ENCODE results near the gene ABHD12B. TPM values are rescaled to one million over a fixed set of nuclear protein-coding genes. Genes with fewer than 3 reads are reported as not detected.

ABHD12B gene
- total and polyA plus RNA-seq, 4 donors = 0.13 TPM; not detected in 3

- ATAC-seq (ENCODE audit: low FRiP score) (no peak), DNase-seq (no peak)
- 37 to 43% methylated on average over 1 of the region's 1 CpG for whole genome bisulfite sequencing, 2 donors
- H3K4me1 ChIP-seq (ENCODE audit: control insufficient read depth in 1 of 2, insufficient read depth in 2 of 2, low read length in 2 of 2) = no peaks in the 10 kb centered on the region
- no peaks in the 10 kb centered on the region for H3K27me3 ChIP-seq (ENCODE audit: control insufficient read depth in 1 of 2, insufficient read depth in 2 of 2, low read length in 1 of 2)
- intact Hi-C loops (cut with DNase I) = no loop called here
- no peak overlapping the region for H3K4me3 ChIP-seq (ENCODE audit: low read length in 2 of 2)
- no peaks in the 10 kb centered on the region for H3K36me3 ChIP-seq (ENCODE audit: control insufficient read depth in 1 of 2, insufficient read depth in 2 of 2, low read length in 1 of 2)
- H3K9me3 ChIP-seq (ENCODE audit: control insufficient read depth, low read length) = no peaks in the 10 kb centered on the region
- no peak overlapping the region for H3K27ac ChIP-seq (ENCODE audit: low read depth in 1 of 2, low read length in 2 of 2)
These were observed 16.3 kb upstream of the ABHD12B start for GRCh38 chr14:50855558-50855957.

GRCh38 chr14:50856660-50857059, 15.2 kb upstream of the ABHD12B start:
- Histone ChIP-seq H3K36me3 (ENCODE audit: control insufficient read depth in 1 of 2, insufficient read depth in 2 of 2, low read length in 1 of 2) (no peaks in the 10 kb centered on the region), H3K27me3 (ENCODE audit: control insufficient read depth in 1 of 2, insufficient read depth in 2 of 2, low read length in 1 of 2) (no peaks in the 10 kb centered on the region), H3K27ac (ENCODE audit: low read depth in 1 of 2, low read length in 2 of 2) (no peak overlapping the region), H3K4me3 (ENCODE audit: low read length in 2 of 2) (no peak overlapping the region), H3K4me1 (ENCODE audit: control insufficient read depth in 1 of 2, insufficient read depth in 2 of 2, low read length in 2 of 2) (no peaks in the 10 kb centered on the region), H3K9me3 (ENCODE audit: control insufficient read depth, low read length) (no peaks in the 10 kb centered on the region)
- no peak for DNase-seq
- intact Hi-C loops (cut with DNase I) = no loop called here
- WGBS, 2 donors = 82 to 87% methylated on average over 5 of the region's 5 CpGs
- ATAC-seq (ENCODE audit: low FRiP score) = no peak

- 0% methylated on average over 1 of the region's 1 CpG for WGBS, 2 donors
- H3K9me3 ChIP-seq (ENCODE audit: control insufficient read depth, low read length) = no peaks in the 10 kb centered on the region
- DNase-seq (no peak), ATAC-seq (ENCODE audit: low FRiP score) (peak; percentile 21)
- no peaks in the 10 kb centered on the region for H3K4me1 ChIP-seq (ENCODE audit: control insufficient read depth in 1 of 2, insufficient read depth in 2 of 2, low read length in 2 of 2)
- peak overlapping the region in 1 of 2 donors; percentile 46 for H3K4me3 ChIP-seq (ENCODE audit: low read length in 2 of 2)
- intact Hi-C loops (cut with DNase I) = no loop called here
- H3K27ac ChIP-seq (ENCODE audit: low read depth in 1 of 2, low read length in 2 of 2) = no peak overlapping the region
- H3K27me3 ChIP-seq (ENCODE audit: control insufficient read depth in 1 of 2, insufficient read depth in 2 of 2, low read length in 1 of 2) = no peaks in the 10 kb centered on the region
- H3K36me3 ChIP-seq (ENCODE audit: control insufficient read depth in 1 of 2, insufficient read depth in 2 of 2, low read length in 1 of 2) = no peaks in the 10 kb centered on the region
These were observed 12.6 kb upstream of the ABHD12B start for GRCh38 chr14:50859296-50859624.

- ATAC-seq (ENCODE audit: low FRiP score) (peak; percentile 87), DNase-seq (peak; percentile 87 to 90)
- no peaks in the 10 kb centered on the region for H3K9me3 ChIP-seq (ENCODE audit: control insufficient read depth, low read length)
- WGBS, 2 donors = 4% methylated on average over 6 of the region's 6 CpGs
- intact Hi-C loops (cut with DNase I) = loop anchor here (5.0 to 10.0 kb wide), 2 partner anchors 256 to 258 kb away; no protein-coding TSS in a partner anchor
- peak overlapping the region; percentile 46 for H3K4me3 ChIP-seq (ENCODE audit: low read length in 2 of 2)
- no peaks in the 10 kb centered on the region for H3K4me1 ChIP-seq (ENCODE audit: control insufficient read depth in 1 of 2, insufficient read depth in 2 of 2, low read length in 2 of 2)
- no peaks in the 10 kb centered on the region for H3K27me3 ChIP-seq (ENCODE audit: control insufficient read depth in 1 of 2, insufficient read depth in 2 of 2, low read length in 1 of 2)
- H3K27ac ChIP-seq (ENCODE audit: low read depth in 1 of 2, low read length in 2 of 2) = no peak overlapping the region
- H3K36me3 ChIP-seq (ENCODE audit: control insufficient read depth in 1 of 2, insufficient read depth in 2 of 2, low read length in 1 of 2) = no peaks in the 10 kb centered on the region
These were observed 11.3 kb upstream of the ABHD12B start for GRCh38 chr14:50860478-50861086.

- intact Hi-C loops (cut with DNase I) = loop anchor here (5.0 to 10.0 kb wide), 2 partner anchors 257 to 260 kb away; no protein-coding TSS in a partner anchor
- ATAC-seq (ENCODE audit: low FRiP score) = no peak
- WGBS, 2 donors = 74 to 78% methylated on average over 4 of the region's 4 CpGs
- Histone ChIP-seq H3K27ac (ENCODE audit: low read depth in 1 of 2, low read length in 2 of 2) (no peak overlapping the region), H3K9me3 (ENCODE audit: control insufficient read depth, low read length) (peaks cover 1% of the 10 kb centered on the region), H3K4me3 (ENCODE audit: low read length in 2 of 2) (no peak overlapping the region), H3K27me3 (ENCODE audit: control insufficient read depth in 1 of 2, insufficient read depth in 2 of 2, low read length in 1 of 2) (no peaks in the 10 kb centered on the region), H3K4me1 (ENCODE audit: control insufficient read depth in 1 of 2, insufficient read depth in 2 of 2, low read length in 2 of 2) (no peaks in the 10 kb centered on the region), H3K36me3 (ENCODE audit: control insufficient read depth in 1 of 2, insufficient read depth in 2 of 2, low read length in 1 of 2) (no peaks in the 10 kb centered on the region)
- no peak for DNase-seq
These were observed 9.8 kb upstream of the ABHD12B start for GRCh38 chr14:50862036-50862570.

GRCh38 chr14:50864237-50864636, 7.6 kb upstream of the ABHD12B start:
- H3K9me3 ChIP-seq (ENCODE audit: control insufficient read depth, low read length) = peaks cover 1% of the 10 kb centered on the region
- H3K27ac ChIP-seq (ENCODE audit: low read depth in 1 of 2, low read length in 2 of 2) = no peak overlapping the region
- H3K36me3 ChIP-seq (ENCODE audit: control insufficient read depth in 1 of 2, insufficient read depth in 2 of 2, low read length in 1 of 2) = no peaks in the 10 kb centered on the region
- no peak for DNase-seq
- no peaks in the 10 kb centered on the region for H3K27me3 ChIP-seq (ENCODE audit: control insufficient read depth in 1 of 2, insufficient read depth in 2 of 2, low read length in 1 of 2)
- H3K4me1 ChIP-seq (ENCODE audit: control insufficient read depth in 1 of 2, insufficient read depth in 2 of 2, low read length in 2 of 2) = no peaks in the 10 kb centered on the region
- H3K4me3 ChIP-seq (ENCODE audit: low read length in 2 of 2) = no peak overlapping the region
- intact Hi-C loops (cut with DNase I) = loop anchor here (5.0 to 10.0 kb wide), 2 partner anchors 259 to 262 kb away; no protein-coding TSS in a partner anchor
- no peak for ATAC-seq (ENCODE audit: low FRiP score)

GRCh38 chr14:50864946-50865345, 6.9 kb upstream of the ABHD12B start:
- Histone ChIP-seq H3K9me3 (ENCODE audit: control insufficient read depth, low read length) (peaks cover 1% of the 10 kb centered on the region), H3K27ac (ENCODE audit: low read depth in 1 of 2, low read length in 2 of 2) (no peak overlapping the region), H3K36me3 (ENCODE audit: control insufficient read depth in 1 of 2, insufficient read depth in 2 of 2, low read length in 1 of 2) (no peaks in the 10 kb centered on the region), H3K4me3 (ENCODE audit: low read length in 2 of 2) (no peak overlapping the region), H3K27me3 (ENCODE audit: control insufficient read depth in 1 of 2, insufficient read depth in 2 of 2, low read length in 1 of 2) (no peaks in the 10 kb centered on the region), H3K4me1 (ENCODE audit: control insufficient read depth in 1 of 2, insufficient read depth in 2 of 2, low read length in 2 of 2) (no peaks in the 10 kb centered on the region)
- intact Hi-C loops (cut with DNase I) = loop anchor here (5.0 to 10.0 kb wide), 2 partner anchors 260 to 263 kb away; no protein-coding TSS in a partner anchor
- DNase-seq (no peak), ATAC-seq (ENCODE audit: low FRiP score) (no peak)
- WGBS, 2 donors = 90 to 93% methylated on average over 5 of the region's 5 CpGs

GRCh38 chr14:50865391-50866076, 6.3 kb upstream of the ABHD12B start:
- WGBS, 2 donors = 72 to 74% methylated on average over 11 of the region's 11 CpGs
- DNase-seq (no peak), ATAC-seq (ENCODE audit: low FRiP score) (no peak)
- H3K27me3 ChIP-seq (ENCODE audit: control insufficient read depth in 1 of 2, insufficient read depth in 2 of 2, low read length in 1 of 2) = no peaks in the 10 kb centered on the region
- H3K27ac ChIP-seq (ENCODE audit: low read depth in 1 of 2, low read length in 2 of 2) = no peak overlapping the region
- H3K36me3 ChIP-seq (ENCODE audit: control insufficient read depth in 1 of 2, insufficient read depth in 2 of 2, low read length in 1 of 2) = no peaks in the 10 kb centered on the region
- H3K4me1 ChIP-seq (ENCODE audit: control insufficient read depth in 1 of 2, insufficient read depth in 2 of 2, low read length in 2 of 2) = no peaks in the 10 kb centered on the region
- intact Hi-C loops (cut with DNase I) = loop anchor here in 1 of 2 donors (10.0 kb wide), 1 partner anchor 261 kb away; no protein-coding TSS in a partner anchor
- H3K4me3 ChIP-seq (ENCODE audit: low read length in 2 of 2) = no peak overlapping the region
- peaks cover 3% of the 10 kb centered on the region for H3K9me3 ChIP-seq (ENCODE audit: control insufficient read depth, low read length)

GRCh38 chr14:50871228-50871627, 625 bp upstream of the ABHD12B start:
- Histone ChIP-seq H3K27ac (ENCODE audit: low read depth in 1 of 2, low read length in 2 of 2) (no peak overlapping the region), H3K36me3 (ENCODE audit: control insufficient read depth in 1 of 2, insufficient read depth in 2 of 2, low read length in 1 of 2) (no peaks in the 10 kb centered on the region), H3K4me1 (ENCODE audit: control insufficient read depth in 1 of 2, insufficient read depth in 2 of 2, low read length in 2 of 2) (no peaks in the 10 kb centered on the region), H3K4me3 (ENCODE audit: low read length in 2 of 2) (no peak overlapping the region), H3K27me3 (ENCODE audit: control insufficient read depth in 1 of 2, insufficient read depth in 2 of 2, low read length in 1 of 2) (no peaks in the 10 kb centered on the region), H3K9me3 (ENCODE audit: control insufficient read depth, low read length) (peaks cover 3% of the 10 kb centered on the region)
- DNase-seq (no peak), ATAC-seq (ENCODE audit: low FRiP score) (no peak)
- WGBS, 2 donors = 97 to 99% methylated on average over 5 of the region's 5 CpGs
- intact Hi-C loops (cut with DNase I) = no loop called here

Data from aorta (tissue), 5 donors.